ENCODE results near the gene ACTN4.
"Not testable (repeated sequence)": the region's sequence is repeated elsewhere in the genome, so short reads cannot be mapped to it uniquely, and the experiment has no call there.

DNA sequence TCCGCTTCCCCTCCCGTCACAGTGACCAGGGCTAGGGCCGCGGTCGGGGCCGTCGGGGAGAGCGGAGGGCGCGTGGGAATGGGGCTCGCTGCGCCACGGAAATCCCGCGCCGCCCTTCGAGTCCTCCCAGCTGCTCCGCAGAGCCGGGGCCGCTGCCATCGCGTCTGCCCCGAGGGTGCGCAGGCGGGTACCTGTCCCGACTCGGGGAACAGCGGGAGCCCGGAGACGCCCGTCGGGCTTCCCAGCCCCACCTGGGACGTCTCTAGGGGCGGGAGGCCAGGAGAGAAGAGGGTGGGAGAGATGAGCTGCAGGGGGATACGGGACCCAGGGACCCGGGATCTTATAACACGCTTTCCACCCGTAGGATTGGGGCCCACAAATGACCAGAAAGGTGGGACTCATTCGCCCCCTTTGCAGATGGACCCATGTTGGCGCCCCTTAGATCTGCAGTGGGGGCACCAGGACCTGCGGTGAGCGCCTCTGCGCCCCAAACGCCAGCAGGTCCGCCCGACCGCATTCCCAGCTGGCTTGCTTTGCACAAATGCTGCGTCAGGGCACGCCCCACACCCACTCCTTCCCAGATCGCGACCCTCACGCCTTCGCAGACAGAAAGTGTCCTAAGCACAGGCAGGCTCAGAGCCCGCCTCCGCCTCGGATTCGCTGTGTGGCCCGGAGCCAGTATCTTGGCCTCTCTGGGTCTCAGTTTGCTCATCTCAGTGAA, 122.9 kb downstream of the ACTN4 start:
- TF ChIP-seq, protein P1, sequence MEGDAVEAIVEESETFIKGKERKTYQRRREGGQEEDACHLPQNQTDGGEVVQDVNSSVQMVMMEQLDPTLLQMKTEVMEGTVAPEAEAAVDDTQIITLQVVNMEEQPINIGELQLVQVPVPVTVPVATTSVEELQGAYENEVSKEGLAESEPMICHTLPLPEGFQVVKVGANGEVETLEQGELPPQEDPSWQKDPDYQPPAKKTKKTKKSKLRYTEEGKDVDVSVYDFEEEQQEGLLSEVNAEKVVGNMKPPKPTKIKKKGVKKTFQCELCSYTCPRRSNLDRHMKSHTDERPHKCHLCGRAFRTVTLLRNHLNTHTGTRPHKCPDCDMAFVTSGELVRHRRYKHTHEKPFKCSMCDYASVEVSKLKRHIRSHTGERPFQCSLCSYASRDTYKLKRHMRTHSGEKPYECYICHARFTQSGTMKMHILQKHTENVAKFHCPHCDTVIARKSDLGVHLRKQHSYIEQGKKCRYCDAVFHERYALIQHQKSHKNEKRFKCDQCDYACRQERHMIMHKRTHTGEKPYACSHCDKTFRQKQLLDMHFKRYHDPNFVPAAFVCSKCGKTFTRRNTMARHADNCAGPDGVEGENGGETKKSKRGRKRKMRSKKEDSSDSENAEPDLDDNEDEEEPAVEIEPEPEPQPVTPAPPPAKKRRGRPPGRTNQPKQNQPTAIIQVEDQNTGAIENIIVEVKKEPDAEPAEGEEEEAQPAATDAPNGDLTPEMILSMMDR (IDR thresholded peaks at IDR 0.05): not testable (repeated sequence)
- TF ChIP-seq POLR2A (IDR thresholded peaks at IDR 0.05): not testable (repeated sequence)

Data from heart left ventricle (tissue), 13 donors.